OCI-LY3 (cell line): ENCODE results near the gene FREM1.

Experiments
- H2AFZ ChIP-seq: fragments of 200-600, 300-600 bp; shearing (Covaris generic); 2 replicates; pipeline ENCODE4 v1.6.0; 2014; ENCODE audit warnings: antibody characterized with exemption, low read depth, low read length
- H3K27ac ChIP-seq: fragments of 200-600, 300-600 bp; sonication (generic); 2 replicates; pipeline ENCODE4 v1.5.1; 2014; ENCODE audit warnings: mild to moderate bottlenecking, low read length, moderate library complexity, mixed read lengths
- H3K27me3 ChIP-seq: fragments of 200-600, 300-600 bp; sonication (generic); 2 replicates; pipeline ENCODE4 v1.6.1; 2014; ENCODE audit warnings: low read depth, low read length, mixed read lengths
- H3K36me3 ChIP-seq: fragments of 200-600, 300-600 bp; sonication (generic); replicated peaks from 2 replicates; pipeline ENCODE3; 2014; ENCODE audit warnings: low read depth, low read length, mixed read lengths
- H3K4me1 ChIP-seq: fragments of 300-600, 200-600 bp; sonication (generic); 2 replicates; pipeline ENCODE4 v1.6.1; 2014; ENCODE audit warnings: low read length, mixed read lengths
- H3K4me2 ChIP-seq: fragments of 200-600, 300-600 bp; sonication (generic); 2 replicates; pipeline ENCODE4 v1.6.1; 2014; ENCODE audit warnings: low read length, mixed read lengths
- H3K4me3 ChIP-seq: fragments of 300-600, 200-600 bp; sonication (generic); 2 replicates; pipeline ENCODE4 v1.5.1; 2014; ENCODE audit warnings: antibody characterized with exemption, mild to moderate bottlenecking, low read length, moderate library complexity
- H3K79me2 ChIP-seq: fragments of 300-600, 200-600 bp; shearing (Covaris generic); 2 replicates; pipeline ENCODE4 v1.6.1; 2014; ENCODE audit warnings: mild to moderate bottlenecking, low read length, mixed read lengths
- H3K9ac ChIP-seq: fragments of 300-600, 200-600 bp; shearing (Covaris generic); 2 replicates; pipeline ENCODE4 v1.6.0; 2014; ENCODE audit warnings: mild to moderate bottlenecking, low read length, moderate library complexity
- H3K9me3 ChIP-seq: fragments of 200-600, 300-600 bp; shearing (Covaris generic); 2 replicates; pipeline ENCODE4 v1.6.1; 2014; ENCODE audit warnings: low read length, mixed read lengths; ENCODE audit not compliant: insufficient read depth
- H4K20me1 ChIP-seq: fragments of 200-600, 300-600 bp; sonication (generic); 2 replicates; pipeline ENCODE4 v1.6.1; 2016; ENCODE audit warnings: low read length, mixed read lengths; ENCODE audit not compliant: insufficient read depth
- EZH2phosphoT487 ChIP-seq: fragments of 200-600 bp; shearing (Covaris generic); IDR thresholded peaks from 2 replicates; pipeline ENCODE4 v1.6.1; 2018; ENCODE audit warnings: antibody characterized with exemption, mixed run types, low read depth
- TF ChIP-seq, protein P1 (sequence below): fragments of 200-600, 300-600 bp; sonication (generic); IDR thresholded peaks from 2 replicates; pipeline ENCODE4 v1.5.1; 2014; ENCODE audit warnings: antibody characterized with exemption, low read length, low read depth

Gene FREM1

DNA sequence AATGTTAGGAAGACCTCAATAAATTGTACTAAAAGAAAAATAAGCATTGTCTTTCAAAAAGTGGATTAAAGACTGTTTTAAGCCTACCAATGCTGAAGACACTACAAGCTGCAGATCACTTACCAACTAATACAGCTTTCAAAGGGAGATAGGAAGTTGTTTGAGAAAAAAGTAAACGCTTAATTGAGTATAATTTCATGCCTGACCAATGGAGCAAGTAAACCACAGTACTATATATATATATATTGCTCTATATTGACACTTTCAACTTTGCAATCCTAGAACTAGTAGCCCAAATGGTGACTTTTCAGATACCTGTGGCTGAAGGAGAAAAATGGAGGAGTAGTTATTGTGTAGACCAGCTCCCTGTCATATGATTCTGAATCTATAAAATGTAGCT, 85.7 kb downstream of the FREM1 start:
- no peak for TF ChIP-seq EZH2phosphoT487
- TF ChIP-seq, protein P1, sequence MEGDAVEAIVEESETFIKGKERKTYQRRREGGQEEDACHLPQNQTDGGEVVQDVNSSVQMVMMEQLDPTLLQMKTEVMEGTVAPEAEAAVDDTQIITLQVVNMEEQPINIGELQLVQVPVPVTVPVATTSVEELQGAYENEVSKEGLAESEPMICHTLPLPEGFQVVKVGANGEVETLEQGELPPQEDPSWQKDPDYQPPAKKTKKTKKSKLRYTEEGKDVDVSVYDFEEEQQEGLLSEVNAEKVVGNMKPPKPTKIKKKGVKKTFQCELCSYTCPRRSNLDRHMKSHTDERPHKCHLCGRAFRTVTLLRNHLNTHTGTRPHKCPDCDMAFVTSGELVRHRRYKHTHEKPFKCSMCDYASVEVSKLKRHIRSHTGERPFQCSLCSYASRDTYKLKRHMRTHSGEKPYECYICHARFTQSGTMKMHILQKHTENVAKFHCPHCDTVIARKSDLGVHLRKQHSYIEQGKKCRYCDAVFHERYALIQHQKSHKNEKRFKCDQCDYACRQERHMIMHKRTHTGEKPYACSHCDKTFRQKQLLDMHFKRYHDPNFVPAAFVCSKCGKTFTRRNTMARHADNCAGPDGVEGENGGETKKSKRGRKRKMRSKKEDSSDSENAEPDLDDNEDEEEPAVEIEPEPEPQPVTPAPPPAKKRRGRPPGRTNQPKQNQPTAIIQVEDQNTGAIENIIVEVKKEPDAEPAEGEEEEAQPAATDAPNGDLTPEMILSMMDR = no peak
- Histone ChIP-seq H3K4me3 (no peak overlapping the region), H3K4me1 (peaks cover 11% of the 10 kb centered on the region), H3K9ac (no peak overlapping the region), H3K9me3 (no peaks in the 10 kb centered on the region), H3K79me2 (no peaks in the 10 kb centered on the region), H4K20me1 (no peaks in the 10 kb centered on the region), H3K27me3 (no peaks in the 10 kb centered on the region), H2AFZ (no peak overlapping the region), H3K4me2 (no peak overlapping the region), H3K36me3 (no peaks in the 10 kb centered on the region), H3K27ac (no peak overlapping the region)

DNA sequence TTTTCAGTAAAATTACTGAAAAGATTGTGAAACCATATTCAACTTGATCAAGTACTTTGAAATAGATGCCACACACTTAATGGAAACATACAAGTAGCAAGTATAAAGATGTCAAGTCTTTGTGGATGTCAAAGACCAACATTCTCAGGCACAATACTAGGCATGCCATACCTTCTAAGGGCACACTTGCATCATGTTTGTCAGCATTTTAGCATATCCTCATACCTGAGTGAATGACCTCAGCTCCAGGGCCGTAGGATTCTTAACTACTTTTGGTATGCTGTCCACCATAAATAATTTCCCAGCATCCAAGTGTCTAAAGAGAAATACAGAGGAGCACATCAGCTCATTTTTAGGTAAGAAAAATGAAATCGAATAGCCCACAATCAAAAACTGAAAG, 86.4 kb downstream of the FREM1 start:
- no peaks in the 10 kb centered on the region for H4K20me1 ChIP-seq
- H3K4me2 ChIP-seq = no peak overlapping the region
- H3K9ac ChIP-seq = no peak overlapping the region

DNA sequence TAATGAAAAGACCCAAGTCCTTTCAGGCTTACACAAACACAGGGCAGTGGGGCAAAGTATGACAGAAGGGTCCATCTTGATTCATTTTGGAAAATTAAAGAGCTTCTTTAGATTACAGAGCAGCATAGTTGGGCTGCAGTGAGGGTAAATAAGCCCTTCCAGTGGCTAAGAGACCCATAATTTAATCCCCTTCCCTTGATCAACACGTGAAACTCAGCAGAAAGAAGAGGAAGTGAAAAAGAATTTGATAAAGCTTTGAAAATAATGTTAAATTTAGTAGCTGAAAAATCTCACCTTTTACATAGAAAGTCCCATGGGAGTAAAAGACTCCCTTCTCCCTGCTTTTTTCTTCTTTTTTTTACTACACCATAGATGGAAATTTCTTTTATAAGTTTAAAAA, 87.6 kb downstream of the FREM1 start:
- Histone ChIP-seq H3K9ac (no peak overlapping the region), H4K20me1 (no peaks in the 10 kb centered on the region), H2AFZ (no peak overlapping the region), H3K4me2 (peak overlapping the region; percentile 6; the same call in 1 of the 2 replicates), H3K79me2 (no peaks in the 10 kb centered on the region), H3K4me1 (peaks cover 18% of the 10 kb centered on the region), H3K9me3 (no peaks in the 10 kb centered on the region), H3K27me3 (no peaks in the 10 kb centered on the region), H3K27ac (no peak overlapping the region), H3K4me3 (no peak overlapping the region), H3K36me3 (no peaks in the 10 kb centered on the region)
- TF ChIP-seq, protein P1 = no peak
- TF ChIP-seq EZH2phosphoT487 = no peak

More for the DNA sequence above, 86.4 kb downstream of the FREM1 start:
- Histone ChIP-seq H3K79me2 (no peaks in the 10 kb centered on the region), H3K4me3 (no peak overlapping the region), H3K36me3 (no peaks in the 10 kb centered on the region), H3K9me3 (no peaks in the 10 kb centered on the region), H2AFZ (no peak overlapping the region), H3K27ac (no peak overlapping the region), H3K4me1 (peaks cover 11% of the 10 kb centered on the region), H3K27me3 (no peaks in the 10 kb centered on the region)
- TF ChIP-seq, protein P1 = no peak
- no peak for TF ChIP-seq EZH2phosphoT487

DNA sequence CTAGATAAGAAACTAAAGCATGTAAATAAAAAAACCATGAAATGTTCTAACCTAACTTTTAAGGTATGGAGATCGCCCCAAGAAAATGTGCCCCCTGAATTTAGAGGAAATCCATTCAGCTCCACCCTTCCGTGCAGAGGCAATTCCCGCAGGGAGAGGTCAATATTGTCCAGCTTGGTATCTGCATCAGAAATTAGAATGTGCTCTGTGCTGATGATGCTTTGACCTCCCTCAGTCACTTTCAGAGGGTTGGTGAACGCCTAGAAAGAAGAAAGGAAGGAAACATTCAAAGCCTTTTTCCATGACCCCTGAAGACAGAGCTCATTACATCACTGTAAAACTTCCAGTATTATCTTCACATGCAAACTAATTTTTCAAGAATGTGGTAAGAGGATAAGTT, 91.0 kb downstream of the FREM1 start:
- Histone ChIP-seq H3K27ac (no peak overlapping the region), H3K9me3 (no peaks in the 10 kb centered on the region; the same call in 1 of the 2 replicates), H3K4me2 (no peak overlapping the region), H2AFZ (no peak overlapping the region), H4K20me1 (no peaks in the 10 kb centered on the region), H3K36me3 (no peaks in the 10 kb centered on the region), H3K4me3 (no peak overlapping the region), H3K4me1 (peaks cover 35% of the 10 kb centered on the region), H3K79me2 (no peaks in the 10 kb centered on the region), H3K27me3 (no peaks in the 10 kb centered on the region), H3K9ac (no peak overlapping the region)
- TF ChIP-seq EZH2phosphoT487 = no peak
- TF ChIP-seq, protein P1 = no peak
